Esophagus muscularis mucosa (tissue), 4 donors: ENCODE results near the gene PSME3IP1. TPM values are rescaled to one million over a fixed set of nuclear protein-coding genes. Genes with fewer than 3 reads are reported as not detected.

Experiments
- DNase-seq: peaks from one replicate; pipeline ENCODE4 v3.0.0-alpha.2; 2017; ENCODE audit errors: extremely low spot score
- H3K27ac ChIP-seq, 4 donors: fragments of 200-600 bp; sonication (generic); replicated peaks in 1 of 4; 1 replicate in 3 of 4; 2 replicates in 1 of 4; pipeline ENCODE4 v1.5.1; 2016 to 2019; ENCODE audit warnings: mild to moderate bottlenecking in 1 of 4
- H3K27me3 ChIP-seq, 4 donors: fragments of 200-600 bp; sonication (generic); one replicate each; pipeline versions ENCODE4 v1.5.1 to v1.6.0; 2016 to 2019
- H3K36me3 ChIP-seq, 4 donors: fragments of 200-600 bp; sonication (generic); one replicate each; pipeline ENCODE4 v1.5.1; 2016 to 2019
- H3K4me1 ChIP-seq, 4 donors: fragments of 200-600 bp; sonication (generic); one replicate each; pipeline ENCODE4 v1.5.1; 2016 to 2019
- H3K4me3 ChIP-seq, 4 donors: fragments of 200-600 bp; sonication (generic); 1 replicate in 2 of 4; 2 replicates in 2 of 4; pipeline ENCODE4 v1.5.1; 2016 to 2019; ENCODE audit warnings: mild to moderate bottlenecking in 4 of 4, moderate library complexity in 1 of 4
- H3K9me3 ChIP-seq, 4 donors: fragments of 200-600 bp; sonication (generic); 1 replicate in 3 of 4; 2 replicates in 1 of 4; pipeline ENCODE4 v1.5.1; 2016 to 2019
- EP300 ChIP-seq: sonication (generic); formaldehyde crosslinking; IDR thresholded peaks from one replicate; pipeline ENCODE4 v1.6.1; 2017; ENCODE audit warnings: antibody characterized with exemption
- POLR2A ChIP-seq: fragments of 450-650 bp; IDR thresholded peaks from one replicate; pipeline ENCODE4 v1.6.1; 2017; ENCODE audit warnings: antibody characterized with exemption, moderate library complexity, mild to moderate bottlenecking, low read depth
- POLR2AphosphoS5 ChIP-seq, 2 donors: sonication (generic); formaldehyde crosslinking; IDR thresholded peaks; one replicate each; pipeline ENCODE4 v1.6.1; 2017; ENCODE audit warnings: antibody characterized with exemption in 2 of 2
- WGBS: methylation state at CpG from one replicate; pipeline ENCODE4 v1.1.5; 2018; 5-methylcytosine and 5-hydroxymethylcytosine counted together
- intact Hi-C: fragments of 100-400 bp; cut with DNase I; formaldehyde crosslinking; loops from one replicate; pipeline ENCODE4 v1.15.1; 2023
- total RNA-seq, 4 donors: library from RNA; depleted of rRNA; stranded (reverse); fragments of >200 nt; gene quantifications; one replicate each; pipeline versions ENCODE4 v1.1.0 to v1.2.1, GENCODE V29; 2016
- TF ChIP-seq, protein P1 (sequence below), 3 experiments: fragments of 200-600 bp in 2 of 3; fragments of 450-650 bp in 1 of 3; sonication (generic) in 2 of 3; IDR thresholded peaks; one replicate each; pipeline ENCODE4 v1.5.1; 2017 to 2019; ENCODE audit warnings: antibody characterized with exemption in 3 of 3, mild to moderate bottlenecking in 2 of 3, moderate library complexity in 1 of 3

The PSME3IP1 gene
- total RNA-seq, 4 donors from 2014 or later: 47.8 to 60.7 (median 57.5) TPM

DNA sequence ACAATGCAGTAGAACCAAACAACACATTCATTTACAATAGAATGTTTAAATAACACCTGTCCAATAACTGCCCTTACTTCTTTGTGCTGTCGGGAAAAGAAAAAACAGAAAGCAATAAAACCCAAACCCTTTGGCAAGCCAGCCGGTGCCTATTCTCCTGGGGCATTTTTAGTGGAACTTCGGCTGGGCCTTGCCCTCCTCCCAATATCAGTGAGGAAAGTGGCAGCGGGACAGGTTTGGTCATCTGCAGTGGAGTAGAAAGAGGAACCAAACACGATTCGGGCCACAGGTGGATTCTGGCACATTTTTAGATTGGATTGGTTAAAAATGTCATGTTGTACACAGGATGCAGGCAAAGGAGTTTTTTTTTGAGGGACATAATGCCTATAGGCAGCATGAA lies 32.0 kb downstream of the PSME3IP1 start:
- Histone ChIP-seq H3K9me3 (no peaks in the 10 kb centered on the region), H3K27me3 (no peaks in the 10 kb centered on the region), H3K27ac (no peak overlapping the region), H3K4me3 (no peak overlapping the region), H3K4me1 (peaks cover 0 to 9% (median 0%) of the 10 kb centered on the region in 4 donors), H3K36me3 (peaks cover 32 to 75% (median 67%) of the 10 kb centered on the region in 4 donors)
- DNase-seq: peak; percentile 55
- WGBS: 85% methylated on average over 6 of the region's 6 CpGs
- TF ChIP-seq POLR2A (no peak), EP300 (no peak), POLR2AphosphoS5 (IDR thresholded peaks at IDR 0.05) (no peak)
- TF ChIP-seq, protein P1, sequence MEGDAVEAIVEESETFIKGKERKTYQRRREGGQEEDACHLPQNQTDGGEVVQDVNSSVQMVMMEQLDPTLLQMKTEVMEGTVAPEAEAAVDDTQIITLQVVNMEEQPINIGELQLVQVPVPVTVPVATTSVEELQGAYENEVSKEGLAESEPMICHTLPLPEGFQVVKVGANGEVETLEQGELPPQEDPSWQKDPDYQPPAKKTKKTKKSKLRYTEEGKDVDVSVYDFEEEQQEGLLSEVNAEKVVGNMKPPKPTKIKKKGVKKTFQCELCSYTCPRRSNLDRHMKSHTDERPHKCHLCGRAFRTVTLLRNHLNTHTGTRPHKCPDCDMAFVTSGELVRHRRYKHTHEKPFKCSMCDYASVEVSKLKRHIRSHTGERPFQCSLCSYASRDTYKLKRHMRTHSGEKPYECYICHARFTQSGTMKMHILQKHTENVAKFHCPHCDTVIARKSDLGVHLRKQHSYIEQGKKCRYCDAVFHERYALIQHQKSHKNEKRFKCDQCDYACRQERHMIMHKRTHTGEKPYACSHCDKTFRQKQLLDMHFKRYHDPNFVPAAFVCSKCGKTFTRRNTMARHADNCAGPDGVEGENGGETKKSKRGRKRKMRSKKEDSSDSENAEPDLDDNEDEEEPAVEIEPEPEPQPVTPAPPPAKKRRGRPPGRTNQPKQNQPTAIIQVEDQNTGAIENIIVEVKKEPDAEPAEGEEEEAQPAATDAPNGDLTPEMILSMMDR (IDR thresholded peaks at IDR 0.05): no peak
- intact Hi-C loops: no loop called here

DNA sequence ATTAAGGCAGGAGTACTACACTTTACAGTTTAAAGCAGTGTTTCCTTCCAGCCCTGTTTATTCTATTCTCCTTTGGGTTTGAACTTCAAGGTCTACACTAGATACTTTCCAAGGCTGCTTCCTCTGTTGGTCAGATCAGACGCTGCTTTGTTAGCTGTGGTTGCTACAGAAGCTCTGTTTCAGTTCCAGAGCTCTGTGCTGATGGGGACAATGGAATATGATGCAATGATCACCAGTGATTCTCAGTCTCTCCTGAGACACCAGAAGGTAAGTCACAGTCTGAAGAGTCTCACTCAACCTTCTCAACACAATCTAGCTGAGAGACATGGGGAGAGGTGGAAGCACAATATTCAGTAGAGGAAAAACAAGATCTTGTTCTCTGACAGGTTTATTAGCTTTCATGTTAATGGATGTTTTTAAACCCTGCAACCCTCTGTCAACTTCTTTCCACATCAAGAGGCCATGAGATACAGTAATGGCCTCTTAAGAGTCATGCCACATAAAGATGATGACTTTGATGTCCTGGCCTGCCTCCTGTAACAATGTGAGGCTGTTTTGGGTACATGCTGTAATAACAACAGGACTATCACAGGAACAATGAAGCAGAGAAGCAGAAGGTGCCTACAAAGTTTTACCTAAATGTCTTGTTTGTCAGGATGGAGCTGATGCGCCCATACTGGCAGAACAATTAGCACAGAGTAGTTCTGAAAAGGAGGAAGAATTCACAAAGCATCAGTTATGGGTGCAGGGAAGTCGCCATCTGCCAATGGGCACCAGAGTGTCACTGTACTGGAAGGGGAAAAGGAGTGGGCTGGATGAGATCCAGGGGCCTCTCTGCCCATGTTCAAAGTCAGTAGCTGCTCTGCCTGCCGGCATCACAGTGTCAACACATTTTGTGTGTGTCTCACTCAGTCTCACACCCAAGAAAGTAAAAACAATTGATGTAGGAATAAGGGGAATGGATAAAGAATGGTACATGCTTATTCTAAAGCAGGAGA lies 33.4 kb downstream of the PSME3IP1 start:
- Histone ChIP-seq H3K27ac (no peak overlapping the region), H3K4me1 (peaks cover 12 to 23% (median 13%) of the 10 kb centered on the region in 4 donors), H3K36me3 (peaks cover 25 to 69% (median 57%) of the 10 kb centered on the region in 4 donors), H3K27me3 (no peaks in the 10 kb centered on the region), H3K4me3 (no peak overlapping the region), H3K9me3 (no peaks in the 10 kb centered on the region)
- peak; percentile 72 for DNase-seq
- intact Hi-C loops: no loop called here
- TF ChIP-seq POLR2AphosphoS5 (IDR thresholded peaks at IDR 0.05): no peak
- TF ChIP-seq, protein P1 (IDR thresholded peaks at IDR 0.05): no peak
- no peak for TF ChIP-seq EP300
- TF ChIP-seq POLR2A: no peak
- 87% methylated on average over 4 of the region's 4 CpGs for WGBS

DNA sequence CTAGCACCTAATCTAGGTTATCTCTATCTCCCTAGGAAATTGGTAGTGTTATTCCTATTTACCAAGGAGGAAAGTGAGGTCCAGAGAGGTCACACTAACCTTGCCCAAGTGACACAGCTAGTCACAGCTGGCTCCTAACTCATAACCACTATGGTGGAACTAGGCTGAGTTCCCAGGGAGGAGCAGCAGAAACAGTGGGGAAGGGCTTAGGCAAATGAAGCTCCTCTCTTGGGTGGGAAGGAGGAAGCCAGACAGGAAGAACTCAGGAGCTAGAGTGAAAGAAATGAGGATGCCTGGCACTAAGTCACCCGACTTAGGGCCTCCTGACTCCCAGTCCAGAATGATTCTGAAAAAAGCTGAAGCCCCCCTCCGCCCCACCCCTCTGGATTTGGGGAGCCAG lies 34.5 kb downstream of the PSME3IP1 start:
- peaks cover 25 to 70% (median 48%) of the 10 kb centered on the region in 4 donors for H3K36me3 ChIP-seq
- intact Hi-C loops: no loop called here

DNA sequence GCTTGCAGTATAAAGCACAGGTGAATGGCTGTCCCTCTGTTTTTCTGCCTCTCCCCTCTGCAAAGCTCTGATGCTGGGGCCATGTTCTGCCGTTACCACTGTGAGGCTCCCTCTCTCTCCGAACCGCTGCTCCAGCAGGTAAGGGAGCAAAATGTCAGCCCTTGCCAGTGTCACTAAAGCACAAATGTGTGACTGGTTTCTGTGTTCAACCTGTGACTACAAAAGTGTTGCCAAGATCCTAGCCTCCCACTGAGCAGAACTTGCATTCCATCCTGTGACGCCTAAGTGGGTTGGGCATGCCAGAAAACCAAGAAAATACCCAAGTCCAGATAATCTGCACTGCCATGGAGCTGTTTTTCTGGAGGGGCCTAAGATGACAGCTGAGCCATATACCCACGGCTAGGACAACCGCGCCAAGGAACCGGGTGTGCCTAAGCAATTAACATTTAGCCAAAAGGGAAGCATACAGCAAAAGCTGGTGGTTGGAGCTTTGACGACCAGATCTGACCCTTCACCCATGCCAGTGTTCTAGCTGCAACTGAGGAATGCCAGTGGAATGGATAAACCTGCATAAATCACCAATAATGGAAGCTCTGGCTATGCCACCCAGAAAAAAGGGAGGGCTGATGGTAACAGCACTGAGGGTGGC lies 35.0 kb downstream of the PSME3IP1 start:
- Histone ChIP-seq H3K36me3 (peaks cover 25 to 67% (median 47%) of the 10 kb centered on the region in 4 donors), H3K27ac (no peak overlapping the region), H3K27me3 (no peaks in the 10 kb centered on the region), H3K4me1 (peaks cover 26 to 31% (median 27%) of the 10 kb centered on the region in 4 donors), H3K9me3 (no peaks in the 10 kb centered on the region), H3K4me3 (no peak overlapping the region)
- 89% methylated on average over 8 of the region's 9 CpGs for WGBS
- TF ChIP-seq POLR2A (no peak), POLR2AphosphoS5 (IDR thresholded peaks at IDR 0.05) (no peak), EP300 (no peak)
- TF ChIP-seq, protein P1 (IDR thresholded peaks at IDR 0.05): no peak
- intact Hi-C loops: no loop called here
- peak; percentile 68 for DNase-seq

More for the DNA sequence above, 34.5 kb downstream of the PSME3IP1 start:
- Histone ChIP-seq H3K4me1 (peaks cover 21 to 28% (median 22%) of the 10 kb centered on the region in 4 donors), H3K27ac (no peak overlapping the region), H3K27me3 (no peaks in the 10 kb centered on the region), H3K4me3 (no peak overlapping the region), H3K9me3 (no peaks in the 10 kb centered on the region)
- 84% methylated on average over 2 of the region's 2 CpGs for WGBS
- peak; percentile 75 for DNase-seq
- TF ChIP-seq POLR2AphosphoS5 (IDR thresholded peaks at IDR 0.05) (no peak), EP300 (no peak), POLR2A (no peak)
- TF ChIP-seq, protein P1 (IDR thresholded peaks at IDR 0.05): no peak
